ENCODE measurements around the gene WNT4. TPM values are rescaled to one million over a fixed set of nuclear protein-coding genes. Genes with fewer than 3 reads are reported as not detected.

The WNT4 gene
- total RNA-seq: under 0.01 and 0.15 TPM in 2 replicates

DNA sequence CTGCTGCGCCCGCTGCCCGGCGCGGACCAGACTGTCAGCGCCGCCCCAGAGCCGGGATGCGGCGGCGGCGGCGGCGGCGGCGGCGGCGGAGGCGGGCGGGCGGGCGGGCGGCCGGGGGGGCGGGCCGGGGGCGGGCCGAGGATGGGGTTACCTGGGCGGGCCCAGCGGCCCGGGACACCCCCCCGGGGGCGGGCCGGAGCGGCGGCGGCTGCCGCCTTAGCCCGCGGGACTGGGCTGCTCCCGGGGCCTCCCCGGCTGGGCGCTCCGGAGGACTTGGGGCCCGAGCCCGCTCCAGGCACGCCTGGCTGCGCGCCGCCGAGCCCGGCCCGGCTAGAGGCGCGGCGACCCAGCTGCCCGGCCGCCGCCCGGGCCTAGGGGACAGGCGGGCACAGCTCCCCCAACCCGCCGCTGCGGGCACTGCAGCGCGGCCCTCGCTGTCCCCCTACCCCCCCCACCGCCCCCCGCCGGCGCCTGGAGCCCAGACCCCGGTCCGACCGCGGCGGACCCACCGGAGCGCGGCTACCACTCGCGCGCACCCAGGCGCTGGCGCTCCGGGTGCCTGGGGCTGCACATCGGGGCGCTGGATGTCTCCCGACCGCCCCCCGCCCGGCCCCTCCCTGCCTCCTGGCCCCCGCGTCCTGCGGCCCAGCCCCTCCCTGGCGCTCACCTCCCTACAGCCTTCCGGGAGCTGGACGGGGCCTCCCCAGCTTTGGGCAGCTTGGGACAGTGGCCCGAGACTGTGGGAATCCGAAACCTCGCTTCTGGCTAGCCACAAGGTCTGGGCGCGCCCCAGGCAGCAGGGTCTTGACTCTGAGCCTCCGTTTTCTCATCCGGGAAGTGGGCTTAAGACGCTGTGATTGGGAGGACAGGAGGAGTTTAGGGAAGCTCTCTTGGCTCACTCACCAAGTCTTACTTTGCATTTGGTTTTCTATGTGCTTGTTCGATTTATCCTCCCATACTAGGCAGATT, at the start of gene WNT4:
Gene WNT4, minus strand, starts transcription at position 33 of the 969 bp plus-strand sequence. CDS start 175 bp downstream, outside the sequence.

Other genes starting within 250 kb of the WNT4 start
- gene HSPG2, start 205.8 kb downstream of the WNT4 start, total RNA-seq: 507 and 1,288 TPM in 2 replicates
- 1.3 TPM in 1 of 2 replicates, not detected in the other for gene CELA3B, start 166.1 kb downstream of the WNT4 start, total RNA-seq
- gene CELA3A, start 141.4 kb downstream of the WNT4 start, total RNA-seq: not detected in 2 replicates
- gene CDC42, start 90.4 kb downstream of the WNT4 start, total RNA-seq: 655 and 1,227 TPM in 2 replicates

All from epithelial cell of umbilical artery (primary cell).